GOT3 (cell line): ENCODE data around the gene CGREF1.

Experiments used
- DNase-seq: peaks from one replicate; lab custom pipeline; 2025; ENCODE audit warnings: mixed read lengths; lab: John Stamatoyannopoulos, UW

CGREF1 gene, protein sequence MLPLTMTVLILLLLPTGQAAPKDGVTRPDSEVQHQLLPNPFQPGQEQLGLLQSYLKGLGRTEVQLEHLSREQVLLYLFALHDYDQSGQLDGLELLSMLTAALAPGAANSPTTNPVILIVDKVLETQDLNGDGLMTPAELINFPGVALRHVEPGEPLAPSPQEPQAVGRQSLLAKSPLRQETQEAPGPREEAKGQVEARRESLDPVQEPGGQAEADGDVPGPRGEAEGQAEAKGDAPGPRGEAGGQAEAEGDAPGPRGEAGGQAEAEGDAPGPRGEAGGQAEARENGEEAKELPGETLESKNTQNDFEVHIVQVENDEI

DNA sequence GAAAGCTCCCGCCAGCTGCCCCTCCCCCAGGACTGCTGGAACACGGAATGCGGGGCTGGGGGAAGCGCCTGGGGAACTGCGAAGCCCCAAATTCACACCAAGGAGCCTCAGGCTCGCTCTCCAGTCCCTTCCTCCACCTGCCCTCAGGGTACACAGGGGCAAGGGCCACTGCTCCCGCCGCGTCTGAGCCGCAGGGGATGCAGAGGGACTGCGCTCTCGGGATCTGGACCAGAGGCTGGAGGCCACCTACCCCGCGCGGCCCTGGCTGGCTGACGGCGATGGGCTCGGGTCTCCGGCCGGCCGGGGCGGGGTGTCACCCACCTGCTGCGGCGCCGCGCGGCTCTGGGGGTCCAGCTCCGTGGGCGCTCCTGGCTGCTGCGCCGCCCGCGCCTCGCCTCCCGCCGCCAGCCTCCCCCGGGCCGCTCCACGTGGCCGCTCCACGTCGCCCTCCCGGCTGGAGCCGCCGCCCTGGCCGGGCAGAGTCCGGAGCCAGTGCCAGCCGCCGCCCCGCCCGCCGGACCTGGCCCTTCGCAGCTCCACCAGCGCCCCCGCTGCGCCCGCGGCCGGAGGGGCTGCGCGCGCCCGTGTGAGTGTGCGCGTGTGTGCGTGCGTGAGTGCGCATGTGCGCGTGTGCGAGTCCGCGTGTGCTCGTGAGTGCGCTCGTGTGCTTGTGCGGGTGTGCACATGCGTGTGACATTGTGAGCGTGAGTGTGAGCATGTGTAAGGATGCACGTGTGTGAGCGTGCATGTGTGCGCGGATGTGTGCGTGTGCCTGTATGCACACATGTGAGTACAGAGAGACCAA lies at the start of gene CGREF1:
CGREF1 (minus strand) TSS at position 604 of the 805 bp plus-strand sequence. CDS start 14,762 bp downstream, outside the sequence.
- DNase-seq = no peak

DNA sequence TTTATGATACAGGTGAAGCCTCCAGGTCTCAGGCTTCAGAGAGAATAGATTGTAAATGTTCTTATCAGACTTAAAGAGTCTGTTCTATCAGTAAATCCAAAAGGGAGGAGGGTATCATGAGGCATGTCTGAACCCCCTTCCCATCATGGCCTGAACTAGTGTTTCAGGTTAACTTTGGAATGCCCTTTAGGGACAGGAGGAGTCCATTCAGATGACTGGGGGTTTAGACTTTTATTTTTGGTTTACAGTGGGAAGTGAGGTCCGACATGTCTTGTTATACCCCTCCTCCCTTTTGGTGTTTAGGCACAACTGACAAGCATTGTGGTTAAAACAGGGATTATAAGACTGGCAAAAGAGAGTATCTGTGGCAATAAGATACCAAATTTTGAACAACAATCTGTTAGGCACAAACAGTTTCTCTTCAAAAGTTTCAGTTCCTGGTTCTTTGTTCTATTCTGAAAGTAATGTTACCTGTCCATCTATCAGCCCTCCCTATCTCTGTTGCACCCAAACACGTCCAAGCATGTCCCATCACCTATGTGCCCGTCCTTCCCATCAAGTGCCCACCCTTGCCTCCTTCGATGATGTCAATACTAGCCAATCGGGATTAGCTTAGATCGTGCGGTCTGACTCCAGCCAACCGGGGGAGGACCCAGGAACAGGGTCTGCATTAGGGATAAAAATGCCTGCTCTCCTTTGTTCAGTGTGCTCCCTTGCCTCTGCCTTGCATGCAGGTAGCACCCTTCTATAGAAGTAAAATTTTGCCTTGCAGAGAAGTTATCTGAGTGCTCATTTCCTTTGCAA lies 46.2 kb upstream of the CGREF1 start:
- no peak for DNase-seq

DNA sequence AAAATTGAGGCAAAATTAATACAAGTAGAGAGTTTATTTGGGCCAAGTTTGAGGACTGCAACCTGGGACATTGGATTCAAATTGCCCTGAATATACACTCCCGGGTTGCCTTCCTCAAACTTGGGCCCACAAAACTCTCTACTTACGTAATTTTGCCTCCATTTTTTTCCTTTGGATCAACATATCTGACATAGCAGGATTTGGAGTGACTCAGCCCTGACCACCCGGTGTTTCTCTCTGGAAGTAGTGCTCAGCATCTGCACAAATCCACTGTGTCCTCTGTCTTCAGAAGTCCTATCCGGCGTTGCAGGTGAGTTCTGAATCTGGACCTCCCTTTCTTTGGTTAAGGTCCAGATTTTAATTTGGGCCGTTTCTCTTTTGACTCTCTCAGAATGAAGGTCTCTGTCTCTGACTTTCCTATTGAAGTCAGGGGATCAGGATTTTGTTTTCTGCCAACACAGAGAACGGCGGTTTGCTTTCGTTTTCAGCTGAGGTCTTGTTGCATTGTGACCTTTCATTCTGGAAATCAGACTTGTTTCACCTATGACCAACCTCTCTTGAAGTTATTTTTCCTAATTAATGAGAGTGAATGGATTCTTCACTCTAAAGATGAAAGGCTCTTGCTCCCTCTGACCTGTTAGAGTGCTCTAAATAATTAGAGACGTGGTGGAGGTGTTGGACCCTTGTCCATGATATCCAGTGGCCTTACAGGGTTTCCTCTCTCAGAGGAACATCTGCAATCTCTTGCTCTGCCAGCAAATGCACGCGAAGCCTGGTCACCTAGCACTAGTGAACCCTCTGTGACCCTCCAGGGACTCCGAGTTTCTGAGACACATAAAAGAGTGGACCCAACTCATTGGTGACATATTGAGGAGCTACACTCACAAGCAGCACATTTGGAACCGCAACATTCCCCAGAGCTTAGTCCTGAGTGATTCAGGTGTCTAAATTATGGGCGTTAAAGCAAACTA lies 43.5 kb upstream of the CGREF1 start:
- DNase-seq = no peak

DNA sequence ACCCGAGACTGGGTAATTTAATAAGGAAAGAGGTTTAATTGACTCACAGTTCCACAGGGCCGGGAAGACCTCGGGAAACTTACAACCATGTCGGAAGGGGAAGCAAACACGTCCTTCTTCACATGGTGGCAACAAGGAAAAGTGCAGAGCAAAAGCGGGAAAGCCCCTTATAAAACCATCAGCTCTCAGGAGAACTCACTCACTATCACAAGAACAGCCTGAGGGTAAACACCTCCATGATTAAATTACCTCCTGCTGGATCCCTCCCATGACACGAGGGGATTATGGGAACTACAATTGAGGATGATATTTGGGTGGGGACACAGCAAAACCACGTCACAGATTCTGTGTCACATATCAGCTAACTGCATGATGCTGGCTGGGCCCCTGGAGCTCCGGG lies 41.3 kb upstream of the CGREF1 start:
- no peak for DNase-seq

GRCh38 chr2:27159271-27159670 lies 40.3 kb upstream of the CGREF1 start:
- DNase-seq = no peak

- DNase-seq = no peak
Observed at GRCh38 chr2:27158468-27158867, 39.5 kb upstream of the CGREF1 start.

- DNase-seq = no peak
Observed at GRCh38 chr2:27155069-27155520, 36.2 kb upstream of the CGREF1 start.

DNA sequence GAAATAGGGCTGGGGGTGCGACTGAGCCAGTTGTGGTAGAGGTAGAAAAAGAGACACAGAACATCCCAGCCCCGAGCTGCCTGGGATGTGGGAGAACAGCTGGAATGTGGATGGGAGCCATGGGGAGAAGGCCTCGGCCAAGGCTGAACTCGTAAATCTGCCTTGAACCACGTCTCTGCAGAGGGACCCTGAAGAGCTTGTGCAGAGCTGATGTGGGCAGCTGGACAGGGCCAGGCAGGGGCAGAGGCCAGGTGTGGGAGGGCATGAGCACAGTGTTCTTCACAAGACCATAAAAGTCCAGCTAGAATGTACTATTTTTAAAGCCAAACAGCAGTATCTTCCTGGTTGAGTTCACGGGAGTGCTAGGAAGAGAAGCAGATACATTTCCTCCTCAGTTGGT lies 35.6 kb upstream of the CGREF1 start:
- DNase-seq = no peak

DNA sequence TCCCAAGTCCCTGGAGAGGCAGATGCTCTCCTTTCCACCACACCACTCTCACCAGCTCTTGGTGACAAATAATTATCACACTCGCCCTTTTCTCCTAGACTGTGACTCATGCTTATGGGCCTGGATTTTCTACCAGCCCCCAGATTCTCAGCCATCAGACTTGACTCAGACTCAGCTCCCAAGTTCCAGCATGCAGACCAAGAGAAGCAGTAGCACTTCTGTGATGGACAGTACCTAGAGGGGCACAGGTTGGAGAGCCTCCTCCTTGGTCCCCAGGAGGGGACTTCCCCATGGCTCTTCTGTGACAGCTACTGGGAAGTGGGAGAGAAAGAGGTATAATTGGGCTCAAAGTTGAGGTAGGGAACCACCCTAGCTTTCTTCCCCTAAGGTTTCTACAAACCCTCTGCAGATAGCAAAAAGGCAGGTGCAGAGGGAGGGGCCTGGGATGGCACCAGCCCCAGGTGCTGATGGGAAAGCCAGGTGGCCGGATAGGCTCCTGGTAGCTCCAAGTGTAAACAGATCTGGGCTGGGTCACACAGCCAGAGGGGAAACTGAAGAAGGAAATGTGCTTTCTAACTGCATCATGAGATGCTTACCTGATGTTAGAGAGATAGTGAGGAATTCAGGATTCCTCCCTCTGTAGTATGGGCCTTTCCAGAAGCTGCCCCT lies 34.0 kb upstream of the CGREF1 start:
- no peak for DNase-seq

DNA sequence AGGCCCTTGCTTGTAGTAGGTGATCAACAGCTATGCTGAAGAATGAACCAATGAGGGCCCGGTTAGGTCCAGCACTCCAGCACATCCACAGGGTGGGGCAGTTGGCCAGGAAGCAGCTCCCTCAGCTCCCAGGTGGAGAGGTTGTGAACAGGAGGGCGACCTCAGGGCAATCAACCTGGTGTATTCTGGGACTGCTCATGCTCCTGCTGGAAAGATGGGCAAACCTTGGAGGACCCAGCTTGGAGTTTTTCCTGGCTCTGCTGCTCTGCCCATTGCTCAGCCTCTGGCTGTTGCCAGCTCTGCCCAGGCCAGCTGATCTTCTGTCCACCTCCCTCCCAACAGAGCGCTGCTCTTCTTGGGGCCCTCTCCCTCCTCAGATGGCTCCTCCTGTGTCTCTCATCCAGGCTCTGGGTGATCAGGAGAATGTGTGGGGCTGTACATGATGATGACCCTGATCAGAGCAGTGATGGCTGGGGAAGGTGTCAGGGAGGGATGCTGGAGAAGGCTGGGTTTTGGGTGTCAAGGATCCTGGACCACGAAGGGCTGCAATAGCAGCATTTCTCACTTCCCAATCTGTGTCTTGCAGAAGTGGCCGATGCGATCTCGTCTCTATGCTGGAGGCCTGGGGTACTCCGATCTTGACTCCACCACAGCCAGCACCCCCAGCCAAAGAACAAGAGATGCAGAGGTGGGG lies 33.3 kb upstream of the CGREF1 start:
- DNase-seq = no peak

DNA sequence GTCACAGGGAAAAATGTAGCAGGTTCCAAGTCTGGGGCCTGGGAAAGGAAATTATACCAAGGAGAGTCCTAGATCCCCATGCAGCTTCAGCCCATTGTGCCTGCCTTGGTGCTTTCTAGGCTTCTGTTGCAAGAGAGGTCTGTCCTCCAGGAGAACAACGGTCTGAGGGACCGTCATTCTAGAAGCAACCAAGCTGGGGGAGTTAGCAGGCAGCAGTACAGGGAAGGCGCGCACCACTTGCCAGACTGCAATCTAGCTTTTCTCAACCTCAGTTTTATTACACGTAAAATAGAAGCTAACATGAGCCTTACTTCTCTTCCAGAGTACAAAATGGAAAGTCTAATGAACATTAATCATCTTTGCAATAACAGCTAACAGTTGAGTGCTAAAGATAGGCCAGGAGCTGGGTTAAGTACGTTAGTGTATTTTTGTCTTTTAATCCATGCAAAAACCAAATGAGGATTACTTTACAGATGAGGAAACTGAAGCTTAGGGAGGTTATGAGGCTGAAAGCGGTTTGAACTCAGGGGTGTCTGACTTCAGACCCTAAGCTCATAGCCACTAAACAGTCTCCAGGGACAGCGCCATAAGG lies 31.8 kb upstream of the CGREF1 start:
- DNase-seq = no peak

DNA sequence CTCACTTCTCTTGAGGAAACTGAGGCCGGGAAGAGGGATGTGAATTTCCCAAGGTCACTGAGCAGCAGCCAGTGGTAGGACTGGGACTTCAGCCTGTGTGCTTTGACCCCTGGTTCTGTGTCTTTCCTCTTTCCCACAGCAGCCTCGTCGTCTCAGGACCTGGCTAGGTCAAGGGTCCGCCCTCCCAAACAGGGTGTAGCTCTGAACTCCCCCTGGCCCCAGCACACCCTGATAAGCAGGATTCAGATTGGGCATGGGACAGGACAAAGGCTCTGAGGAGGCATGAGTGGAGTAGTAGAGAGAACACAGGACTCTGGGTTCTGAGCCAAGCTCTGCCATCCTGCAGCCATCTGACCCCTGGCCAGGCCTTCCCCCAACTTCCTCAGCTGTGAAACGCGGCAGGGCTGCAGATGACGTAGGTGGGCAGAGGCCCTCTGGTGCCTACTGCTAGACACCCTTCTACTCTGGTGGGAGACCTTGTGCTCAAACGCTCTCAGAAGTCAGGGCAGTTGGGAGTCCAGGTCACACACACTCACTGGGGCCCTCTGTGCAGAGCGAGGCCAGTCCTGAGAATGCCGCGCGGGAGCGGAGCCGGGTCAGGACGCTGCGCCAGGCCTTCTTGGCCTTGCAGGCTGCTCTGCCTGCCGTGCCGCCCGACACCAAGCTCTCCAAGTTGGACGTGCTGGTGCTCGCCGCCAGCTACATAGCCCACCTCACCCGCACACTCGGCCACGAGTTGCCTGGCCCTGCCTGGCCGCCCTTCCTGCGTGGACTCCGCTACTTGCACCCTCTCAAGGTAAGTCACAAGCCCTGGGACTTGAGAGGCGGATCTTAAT lies 30.9 kb upstream of the CGREF1 start:
- DNase-seq = no peak

GRCh38 chr2:27148801-27149439 lies 30.0 kb upstream of the CGREF1 start, which contains the start of gene TCF23:
TSS of gene TCF23 (plus strand) at chr2:27149004. CDS start at chr2:27149134, 130 bp downstream.
- DNase-seq = no peak

- DNase-seq = no peak
Observed at GRCh38 chr2:27147935-27148334, 29.0 kb upstream of the CGREF1 start.

DNA sequence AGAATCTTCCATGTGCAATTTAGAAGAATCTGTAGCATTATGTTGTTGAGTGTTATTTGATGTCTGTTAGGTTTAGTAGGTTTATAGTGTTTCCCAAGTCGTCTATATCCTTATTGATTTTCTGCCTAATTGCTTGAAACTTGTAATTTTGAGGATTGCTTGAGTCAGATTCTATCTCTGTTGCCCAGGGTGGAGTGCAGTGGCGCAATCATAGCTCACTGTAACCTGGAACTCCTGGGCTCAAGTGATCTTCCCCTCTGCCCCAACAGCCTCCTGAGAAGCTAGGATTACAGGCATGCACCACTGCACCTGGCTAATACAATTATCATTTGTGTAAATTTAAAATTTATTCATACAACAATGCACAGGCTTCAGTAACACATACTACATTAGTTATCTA lies 26.8 kb upstream of the CGREF1 start:
- no peak for DNase-seq

- no peak for DNase-seq
Observed at GRCh38 chr2:27143285-27143684, 24.4 kb upstream of the CGREF1 start.

DNA sequence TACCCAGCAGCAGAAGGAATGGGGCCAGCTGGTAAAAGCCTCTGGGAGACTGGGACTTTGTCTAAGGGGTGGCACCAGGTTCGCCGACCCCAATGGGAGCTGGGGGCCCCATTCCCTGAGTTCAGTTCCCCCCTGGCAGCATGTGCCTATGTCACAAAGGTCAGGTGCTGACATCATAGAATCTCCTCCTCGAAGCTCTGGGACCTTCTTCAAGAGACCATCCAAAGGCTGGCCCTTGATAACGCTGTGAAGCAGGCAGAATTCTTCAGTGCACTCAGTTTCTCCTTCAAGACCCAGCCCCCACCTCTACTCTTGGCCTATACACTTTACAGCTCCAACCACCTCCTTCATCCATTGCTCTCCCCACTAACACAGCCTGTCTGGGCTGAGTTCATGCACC lies 20.4 kb upstream of the CGREF1 start, which contains the start of gene PRR30:
PRR30 (minus strand) TSS at position 101 of the 400 bp plus-strand sequence. CDS start 1,081 bp downstream, outside the sequence.
- DNase-seq = no peak

DNA sequence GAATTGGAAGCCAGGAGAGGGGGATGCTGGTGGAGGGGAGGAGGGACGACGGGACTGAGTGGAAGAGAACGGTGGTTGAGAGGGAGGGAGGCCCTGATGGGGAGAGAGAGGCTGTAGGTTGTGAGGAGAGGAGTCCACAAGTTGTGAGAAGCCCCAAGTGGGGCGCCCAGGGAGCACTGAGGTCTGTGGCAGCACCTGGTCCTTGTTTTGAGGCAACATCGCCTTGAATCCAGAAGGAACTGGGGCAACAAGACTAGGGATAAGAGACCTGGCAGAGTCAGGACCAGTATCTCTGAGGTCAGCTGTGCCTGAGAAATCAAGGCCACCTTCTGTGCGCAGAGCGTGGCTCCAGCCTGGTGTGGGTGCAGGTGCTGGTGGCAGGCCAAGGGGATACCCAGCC lies 19.2 kb upstream of the CGREF1 start:
- DNase-seq = no peak
